ENCODE results near the gene HTRA2.

The HTRA2 gene

DNA sequence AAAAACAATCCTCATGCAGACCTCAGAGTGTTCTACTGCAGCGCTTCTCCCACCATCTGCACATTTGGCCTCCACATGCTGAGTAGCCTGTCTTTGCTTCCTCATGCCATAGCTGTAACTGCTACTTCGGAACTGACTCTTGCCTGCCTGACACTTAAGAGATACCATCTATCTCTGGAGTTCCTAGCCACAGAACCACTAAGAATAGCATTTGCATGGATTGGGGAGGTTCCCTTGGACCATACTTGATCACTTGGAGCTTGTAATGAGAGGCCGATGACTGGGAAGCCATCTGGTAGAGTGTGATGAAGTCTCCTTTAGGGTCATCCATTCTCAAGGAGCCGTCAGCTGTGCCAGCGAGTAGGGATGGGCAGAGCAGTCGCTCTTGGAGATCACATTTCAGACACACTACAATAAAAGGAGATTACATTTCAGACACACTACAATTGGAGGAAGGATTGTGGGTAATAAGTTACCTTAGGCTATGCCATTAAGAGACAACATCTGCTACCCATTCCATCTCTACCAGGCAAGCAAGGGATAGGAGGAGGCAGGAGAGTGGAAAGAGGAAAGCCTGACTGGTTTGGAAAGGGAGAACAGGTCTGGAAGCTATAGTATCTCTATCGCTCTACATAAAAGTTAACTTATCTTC is 46.6 kb downstream of the HTRA2 start:
- no peak overlapping the region for H3K4me3 ChIP-seq (ENCODE audit: low read depth, low read length)
- TF ChIP-seq CTCF (IDR thresholded peaks at IDR 0.05; ENCODE audit: borderline replicate concordance, insufficient read depth, low read depth, low read length) = no peak

- no peak for TF ChIP-seq CTCF (IDR thresholded peaks at IDR 0.05; ENCODE audit: borderline replicate concordance, insufficient read depth, low read depth, low read length)
- no peak overlapping the region for H3K4me3 ChIP-seq (ENCODE audit: low read depth, low read length)
These were observed 47.1 kb downstream of the HTRA2 start for GRCh38 chr2:74576863-74577229.

DNA sequence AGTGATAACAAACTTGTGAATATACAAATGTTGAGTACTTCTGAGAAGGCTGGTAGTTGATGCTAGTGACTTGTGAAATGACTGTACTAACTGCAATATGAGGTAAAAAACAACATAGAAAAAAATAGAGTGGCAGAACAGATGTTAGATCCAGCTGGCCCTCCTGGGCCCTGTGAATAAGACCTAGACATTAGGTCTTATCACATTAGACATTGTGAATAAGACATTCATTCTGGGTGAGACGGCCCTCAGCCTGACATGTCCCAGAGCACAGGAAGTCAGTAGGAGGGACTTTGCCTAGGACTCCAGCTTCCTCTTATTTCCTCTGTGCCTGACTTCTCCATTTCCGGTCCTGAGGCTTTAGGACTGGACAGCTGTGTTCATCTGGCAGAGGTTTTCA is 47.7 kb downstream of the HTRA2 start:
- no peak overlapping the region for H3K4me3 ChIP-seq (ENCODE audit: low read depth, low read length)
- TF ChIP-seq CTCF (IDR thresholded peaks at IDR 0.05; ENCODE audit: borderline replicate concordance, insufficient read depth, low read depth, low read length) = no peak

DNA sequence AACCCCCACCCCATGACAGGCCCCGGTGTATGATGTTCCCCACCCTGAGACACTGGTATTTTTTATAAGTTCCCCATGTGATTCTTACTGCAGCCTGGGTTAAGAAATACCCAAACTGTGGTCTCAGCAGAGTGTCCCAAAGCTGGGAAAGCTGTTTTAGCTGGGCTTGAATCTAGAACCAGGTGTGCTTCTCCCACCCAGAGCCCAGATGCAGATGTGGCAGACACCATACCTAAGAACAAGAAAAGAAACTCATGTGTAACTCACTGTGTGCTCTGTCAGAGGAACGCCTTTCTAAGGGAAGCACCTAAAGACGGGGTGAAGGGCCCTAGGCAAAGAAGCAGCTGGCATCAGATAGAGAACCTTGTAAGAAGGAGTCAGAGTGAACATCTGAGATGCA is 48.7 kb downstream of the HTRA2 start:
- no peak overlapping the region for H3K4me3 ChIP-seq (ENCODE audit: low read depth, low read length)
- no peak for TF ChIP-seq CTCF (IDR thresholded peaks at IDR 0.05; ENCODE audit: borderline replicate concordance, insufficient read depth, low read depth, low read length)

- no peak overlapping the region for H3K4me3 ChIP-seq (ENCODE audit: low read depth, low read length)
- TF ChIP-seq CTCF (IDR thresholded peaks at IDR 0.05; ENCODE audit: borderline replicate concordance, insufficient read depth, low read depth, low read length) = no peak
These were observed 51.7 kb downstream of the HTRA2 start for GRCh38 chr2:74581463-74581862.

GRCh38 chr2:74582184-74582583 is 52.5 kb downstream of the HTRA2 start:
- no peak for TF ChIP-seq CTCF (IDR thresholded peaks at IDR 0.05; ENCODE audit: borderline replicate concordance, insufficient read depth, low read depth, low read length)
- no peak overlapping the region for H3K4me3 ChIP-seq (ENCODE audit: low read depth, low read length)
